T-helper 22 cell (primary cell): ENCODE measurements around the gene NPTXR.
"Not testable (repeated sequence)": the region's sequence is repeated elsewhere in the genome, so short reads cannot be mapped to it uniquely, and the experiment has no call there.

ENCODE experiments used
- DNase-seq: peaks from one replicate; pipeline ENCODE4 v3.0.0-alpha.2; 2020; ENCODE audit warnings: low read depth

NPTXR gene

GRCh38 chr22:38831166-38831945, 12.5 kb downstream of the NPTXR start:
- no peak for DNase-seq

DNA sequence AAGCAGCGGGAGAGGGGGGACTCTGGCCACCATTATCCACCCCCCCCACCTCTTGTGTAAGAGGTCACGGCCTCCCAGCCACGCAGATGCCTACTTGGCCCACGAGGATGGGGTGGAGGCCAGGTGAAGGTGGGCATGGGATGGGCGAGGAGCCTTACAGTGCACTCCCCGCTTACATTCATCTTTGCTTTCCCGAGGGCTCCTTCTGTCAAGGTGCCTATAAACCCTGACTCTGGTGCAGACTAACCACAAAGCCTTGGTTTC, 13.1 kb downstream of the NPTXR start:
- no peak for DNase-seq

DNA sequence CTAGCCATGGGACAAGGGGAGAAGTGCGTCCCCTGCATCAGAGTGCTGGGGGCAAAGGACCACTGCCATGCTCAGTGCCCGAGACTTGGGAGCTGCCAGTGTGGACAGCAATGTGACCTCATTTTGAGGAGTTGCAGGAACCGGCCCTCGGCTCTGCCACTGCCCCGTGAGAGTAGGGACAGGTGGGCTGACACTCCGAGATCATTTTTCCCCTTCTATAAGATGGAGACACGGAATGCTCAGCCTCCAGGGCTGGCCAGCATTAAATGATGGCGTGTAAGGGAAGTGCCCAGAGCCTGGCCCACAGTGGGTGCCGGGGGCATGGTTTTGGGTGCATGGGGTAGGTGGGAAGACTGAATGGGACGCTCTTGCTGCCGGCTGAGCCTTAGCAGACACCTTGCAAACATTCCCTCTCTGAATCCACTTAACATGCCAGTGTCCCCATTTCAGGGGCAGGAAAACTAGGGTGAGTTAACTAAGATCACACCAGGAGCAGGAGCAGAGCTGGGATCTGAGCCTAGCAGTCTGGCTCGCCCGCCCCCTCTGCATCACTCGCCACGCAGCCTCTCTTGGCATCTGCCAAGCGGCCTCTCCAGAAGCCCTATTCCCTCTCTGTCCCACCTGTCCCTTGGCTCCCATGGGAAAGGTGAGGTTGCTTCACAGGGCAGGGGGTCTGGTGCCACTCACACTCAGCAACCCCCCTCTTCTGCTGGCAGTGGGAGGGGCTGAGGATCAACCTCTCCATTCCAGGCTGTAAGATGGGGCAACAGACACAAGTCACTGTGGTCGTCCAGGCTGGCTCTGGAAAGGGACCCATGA, 13.6 kb downstream of the NPTXR start:
- DNase-seq, result no peak

DNA sequence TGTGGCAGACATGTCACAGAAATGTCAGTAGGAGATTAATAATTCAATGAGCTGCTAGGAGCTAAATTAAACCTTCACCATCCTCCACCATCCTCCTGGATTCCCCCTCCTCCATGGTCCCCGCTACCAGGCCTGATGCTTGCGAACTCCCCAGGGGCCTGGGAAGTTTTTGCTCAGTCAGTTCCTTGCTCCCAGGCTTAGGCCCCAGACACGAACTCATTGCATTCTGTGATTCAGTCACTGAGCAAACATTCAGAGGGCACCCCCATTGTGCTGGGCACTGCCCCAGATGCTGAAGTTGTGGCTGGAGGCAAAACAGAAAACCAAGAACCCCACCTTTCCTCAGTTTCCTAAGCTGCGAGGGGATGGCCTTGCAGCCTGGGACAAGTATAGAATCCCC, 14.3 kb downstream of the NPTXR start:
- DNase-seq, result no peak

DNA sequence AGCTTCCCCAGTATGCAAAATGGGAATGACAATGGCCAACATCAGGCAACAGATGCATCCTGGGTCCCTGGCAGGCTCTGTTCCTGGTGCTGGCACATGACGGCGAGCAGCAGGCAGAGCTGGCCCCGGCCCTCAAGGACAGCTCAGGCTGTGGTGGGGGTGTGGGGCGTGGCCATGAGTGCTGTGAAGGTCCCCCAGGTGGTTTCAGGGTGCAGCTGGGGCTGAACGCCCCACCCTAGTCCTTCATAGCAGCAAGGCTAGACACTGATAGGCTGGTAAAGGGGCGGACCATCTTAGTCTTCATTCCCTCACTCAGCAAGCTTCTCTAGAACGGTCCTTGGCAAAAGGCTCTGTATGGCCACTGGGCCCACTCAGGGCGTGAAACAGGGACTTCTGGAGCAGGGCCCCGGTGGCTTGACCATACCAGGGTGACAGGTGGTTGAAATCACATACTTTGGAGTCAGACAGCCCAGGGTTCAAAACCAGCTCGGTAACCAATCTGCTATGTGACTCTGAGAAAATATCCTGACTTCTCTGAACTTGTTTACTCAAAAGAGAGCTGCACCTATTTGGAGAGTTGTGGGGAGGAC, 15.1 kb downstream of the NPTXR start:
- DNase-seq, result no peak

GRCh38 chr22:38828191-38828590, 15.6 kb downstream of the NPTXR start:
- no peak for DNase-seq

DNA sequence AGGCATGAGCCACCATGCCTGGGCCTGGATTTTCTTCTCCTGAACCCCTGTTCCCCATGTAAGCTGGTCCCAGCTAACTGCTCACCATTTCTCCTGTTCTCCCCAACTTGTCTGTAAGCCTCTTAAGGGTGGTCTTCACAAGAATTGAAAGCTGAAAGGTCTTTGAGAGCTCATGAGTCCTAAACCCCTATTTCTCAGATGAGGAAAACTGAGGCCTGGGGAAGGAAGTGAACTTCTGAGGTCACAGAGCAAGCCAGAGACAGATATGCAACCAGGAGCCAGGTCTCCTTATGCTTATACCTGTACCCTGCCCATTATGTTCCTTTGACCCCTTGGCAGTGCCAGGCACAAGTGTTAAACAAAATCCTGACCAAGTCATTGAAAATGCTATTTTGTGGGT, 16.3 kb downstream of the NPTXR start:
- DNase-seq, result no peak

GRCh38 chr22:38826801-38827200, 17.0 kb downstream of the NPTXR start:
- DNase-seq, result no peak

- DNase-seq, result no peak
Observed at GRCh38 chr22:38826386-38826785, 17.4 kb downstream of the NPTXR start.

GRCh38 chr22:38824585-38824984, 19.2 kb downstream of the NPTXR start:
- no peak for DNase-seq

DNA sequence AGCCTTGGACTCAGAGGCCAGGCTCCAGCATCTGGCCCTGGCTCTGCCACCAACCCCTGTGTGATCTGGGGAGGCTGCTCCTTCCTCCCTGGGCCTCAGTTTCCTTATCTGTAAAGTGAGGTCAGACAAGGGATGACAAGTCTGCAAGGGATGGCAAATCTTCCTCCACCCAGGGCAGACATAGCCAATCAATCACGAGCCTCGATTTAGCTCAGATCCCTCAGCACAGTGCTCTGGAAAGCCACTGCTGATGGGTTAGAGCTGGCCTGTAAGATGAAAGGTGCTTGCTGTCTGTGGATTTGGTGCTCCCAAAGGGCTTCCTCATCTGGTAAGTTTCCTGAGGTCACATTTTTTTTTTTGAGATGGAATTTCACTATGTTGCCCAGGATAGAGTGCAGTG, 20.2 kb downstream of the NPTXR start:
- DNase-seq, result no peak

DNA sequence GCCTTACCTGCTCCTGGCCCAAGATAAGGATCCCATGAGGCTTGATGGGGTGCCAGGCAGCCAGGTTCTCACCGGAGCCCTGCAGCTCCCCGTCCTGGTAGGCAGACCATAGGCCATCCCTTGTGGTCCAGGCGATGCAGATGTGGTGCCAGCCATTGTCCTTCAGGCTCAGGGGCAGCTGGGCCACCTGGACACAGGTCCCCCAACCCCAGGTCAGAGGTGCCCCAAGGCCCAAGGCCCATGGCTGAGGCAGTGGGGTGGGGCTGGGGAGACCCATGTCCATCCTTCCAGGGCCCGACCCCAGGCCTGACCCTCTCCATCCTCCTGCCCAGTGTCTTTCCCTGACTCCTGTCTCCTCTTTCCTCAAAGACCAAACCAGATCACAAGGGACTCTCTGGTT, 20.8 kb downstream of the NPTXR start:
- no peak for DNase-seq

DNA sequence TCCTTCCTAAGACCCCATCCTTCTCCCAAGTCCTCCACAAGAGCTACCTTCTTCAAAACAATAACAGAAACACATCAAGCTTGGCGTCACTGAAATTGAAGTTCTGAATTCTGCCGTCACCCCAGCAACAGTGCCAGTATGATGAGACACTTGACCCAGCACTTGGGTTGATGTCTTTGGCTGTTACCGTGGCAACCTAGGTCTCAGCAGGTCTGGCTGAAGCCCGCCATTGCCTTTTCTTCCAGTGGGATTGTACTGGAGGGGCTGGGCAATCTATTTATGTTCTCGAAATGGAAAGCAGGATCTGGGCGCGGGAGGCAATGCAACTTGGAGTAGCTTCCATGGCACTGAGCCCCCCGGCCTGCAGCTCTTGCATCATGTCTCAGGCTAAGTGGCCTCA, 23.8 kb downstream of the NPTXR start:
- DNase-seq, result no peak

DNA sequence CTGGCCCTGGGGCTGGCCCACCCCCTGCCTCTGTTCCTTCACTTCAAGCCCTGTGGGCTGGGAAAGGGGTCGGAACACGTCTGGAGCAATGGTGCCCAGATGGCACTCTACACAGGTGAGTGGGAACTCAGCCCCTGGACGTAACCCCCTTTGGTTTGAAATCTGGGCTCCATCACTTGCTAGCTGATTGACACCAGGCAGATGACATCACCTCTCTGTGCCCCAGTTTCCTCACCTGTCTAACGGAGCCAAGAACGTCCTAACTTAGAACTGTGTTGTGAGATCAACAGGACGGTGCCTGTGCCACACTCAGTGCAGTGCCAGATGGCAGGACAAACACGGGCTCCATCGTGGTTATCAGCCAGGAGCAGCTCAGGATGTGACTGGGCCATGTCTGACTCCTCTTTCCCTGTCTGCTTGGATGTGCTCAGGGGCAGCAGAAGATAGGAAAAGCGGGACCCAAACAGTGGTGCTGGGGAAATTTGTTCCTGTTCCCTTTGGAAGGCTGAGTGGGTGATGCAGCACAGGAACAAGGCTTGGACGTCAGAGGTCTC, 24.4 kb downstream of the NPTXR start:
- DNase-seq, result no peak

DNA sequence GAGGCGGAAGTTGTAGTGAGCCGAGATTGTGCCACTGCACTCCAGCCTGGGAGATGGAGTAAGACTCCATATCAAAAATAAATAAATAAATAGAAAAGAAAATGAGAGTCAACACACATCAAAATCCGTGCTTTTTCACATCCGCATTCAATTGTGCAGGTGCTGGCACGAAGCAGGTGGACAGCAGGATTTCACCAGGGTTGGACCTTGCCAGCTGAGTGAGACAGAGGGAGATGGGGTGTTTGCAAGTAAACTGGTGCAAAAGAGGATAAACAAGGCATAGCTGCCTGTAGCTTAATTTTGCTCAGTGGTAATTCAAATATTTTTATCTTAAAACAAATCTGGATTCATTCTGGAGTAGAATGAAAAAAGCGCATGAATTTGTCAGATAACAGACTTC, 26.6 kb downstream of the NPTXR start:
- no peak for DNase-seq

DNA sequence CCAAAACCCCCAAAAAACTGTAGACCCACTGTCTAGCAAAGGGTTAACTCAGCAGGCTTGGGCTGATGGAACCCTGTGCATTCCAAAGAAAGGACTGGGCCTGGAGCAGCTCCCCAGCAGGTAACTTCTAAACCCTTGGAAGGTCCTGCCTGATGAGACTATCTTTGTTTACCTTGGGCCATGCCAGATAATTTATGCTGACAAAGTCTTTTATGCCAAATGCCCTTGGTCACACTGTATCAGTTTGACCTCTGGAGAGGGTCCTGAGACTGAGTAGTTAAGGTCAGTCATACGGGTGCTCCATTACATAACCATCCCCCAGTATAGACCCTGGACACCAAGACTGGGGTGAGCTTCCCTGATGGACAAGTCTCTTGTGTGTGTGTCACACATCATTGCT, 28.0 kb downstream of the NPTXR start:
- DNase-seq, result no peak

DNA sequence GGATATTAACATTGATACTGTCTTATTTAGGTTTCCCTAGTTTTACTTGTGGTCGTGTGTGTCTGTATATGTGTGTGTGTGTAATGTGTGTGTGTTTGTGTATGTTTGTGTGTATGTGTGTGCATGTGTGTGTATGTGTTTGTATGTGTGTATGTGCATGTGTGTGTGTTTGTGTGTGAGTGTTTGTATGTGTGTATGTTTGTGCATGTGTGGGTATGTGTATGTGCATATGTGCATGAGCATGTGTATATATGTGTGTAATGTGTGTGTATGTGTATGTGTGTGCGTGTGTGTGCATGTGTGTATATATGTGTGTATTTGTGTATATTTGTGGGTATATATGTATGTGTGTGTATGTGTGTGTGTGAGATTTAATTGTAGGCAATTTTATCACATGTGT, 32.6 kb downstream of the NPTXR start:
- no peak for DNase-seq

- DNase-seq, result not testable (repeated sequence)
Observed at GRCh38 chr22:38805041-38805593, 38.7 kb downstream of the NPTXR start.

- DNase-seq, result no peak
Observed at GRCh38 chr22:38802671-38803121, 41.1 kb downstream of the NPTXR start.

DNA sequence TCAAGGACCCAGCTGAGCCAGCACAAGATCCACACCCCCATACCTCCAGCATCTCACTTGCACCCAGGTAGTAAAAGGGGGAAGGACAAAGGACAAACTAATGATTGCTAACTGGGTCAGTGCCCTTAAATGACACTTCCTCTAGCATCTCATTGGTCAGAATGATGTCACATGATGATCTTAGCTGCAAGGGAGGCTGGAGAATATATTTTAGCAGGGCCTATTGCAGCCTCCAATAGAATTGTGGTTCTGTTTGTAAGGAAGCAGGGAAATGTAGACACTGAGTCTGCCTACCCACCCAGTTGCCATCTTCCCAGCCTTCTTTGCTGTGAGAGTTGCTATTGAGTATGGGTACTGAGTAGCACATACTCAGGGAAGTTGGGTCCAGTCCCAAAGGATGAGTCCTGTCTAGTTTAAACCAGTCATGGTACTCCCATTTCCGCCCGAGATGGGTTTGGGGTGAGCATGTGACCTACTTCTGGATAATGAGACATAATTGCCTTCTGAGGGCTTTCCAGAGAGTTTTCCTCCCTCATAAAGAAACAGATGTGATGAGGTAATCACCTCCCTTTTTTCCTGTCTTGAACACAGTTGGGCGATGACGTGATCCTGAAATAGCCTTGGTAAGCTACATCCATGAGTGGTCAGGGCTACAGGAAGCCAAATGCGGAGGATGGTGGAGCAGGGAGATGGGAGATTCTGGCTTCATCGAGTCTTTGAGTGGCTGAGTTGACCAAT, 44.4 kb downstream of the NPTXR start:
- DNase-seq, result no peak

- DNase-seq, result no peak
Observed at GRCh38 chr22:38798496-38798895, 45.3 kb downstream of the NPTXR start.
